ENCODE data around the gene PAAF1.
"Not testable (repeated sequence)": the region's sequence is repeated elsewhere in the genome, so short reads cannot be mapped to it uniquely, and the experiment has no call there.

The PAAF1 gene

GRCh38 chr11:73876424-73877310 lies at the start of gene PAAF1, which contains the start of gene COA4:
PAAF1 (plus strand) TSS chr11:73876999; CDS start chr11:73877022, 23 bp downstream.
COA4 (minus strand) TSS chr11:73876846; CDS start chr11:73873378, 3,468 bp downstream.
- DNase-seq, result peak; percentile 96

- DNase-seq, result no peak
Measured at GRCh38 chr11:73830261-73830660, 46.5 kb upstream of the PAAF1 start.

- no peak for DNase-seq
Measured at GRCh38 chr11:73833067-73833466, 43.7 kb upstream of the PAAF1 start.

GRCh38 chr11:73838443-73839122 lies 38.2 kb upstream of the PAAF1 start:
- DNase-seq, result no peak

- DNase-seq, result no peak
Measured at GRCh38 chr11:73839123-73839457, 37.7 kb upstream of the PAAF1 start.

- peak; percentile 41 for DNase-seq
Measured at GRCh38 chr11:73851046-73851764, 25.6 kb upstream of the PAAF1 start.

- DNase-seq, result no peak
Measured at GRCh38 chr11:73852049-73852448, 24.8 kb upstream of the PAAF1 start.

- DNase-seq, result no peak
Measured at GRCh38 chr11:73854680-73855079, 22.1 kb upstream of the PAAF1 start.

- DNase-seq, result no peak
Measured at GRCh38 chr11:73856031-73856567, 20.7 kb upstream of the PAAF1 start.

- no peak for DNase-seq
Measured at GRCh38 chr11:73859671-73860070, 17.1 kb upstream of the PAAF1 start.

- no peak for DNase-seq
Measured at GRCh38 chr11:73860202-73860601, 16.6 kb upstream of the PAAF1 start.

GRCh38 chr11:73862986-73863385 lies 13.8 kb upstream of the PAAF1 start:
- DNase-seq, result no peak

- DNase-seq, result no peak
Measured at GRCh38 chr11:73866095-73866579, 10.7 kb upstream of the PAAF1 start.

- DNase-seq, result no peak
Measured at GRCh38 chr11:73866586-73866996, 10.2 kb upstream of the PAAF1 start.

- DNase-seq, result no peak
Measured at GRCh38 chr11:73869332-73869949, 7.4 kb upstream of the PAAF1 start.

- DNase-seq, result no peak
Measured at GRCh38 chr11:73870261-73870660, 6.5 kb upstream of the PAAF1 start.

- no peak for DNase-seq
Measured at GRCh38 chr11:73872749-73873357, 3.9 kb upstream of the PAAF1 start.

- DNase-seq, result no peak
Measured at GRCh38 chr11:73875380-73875779, 1.4 kb upstream of the PAAF1 start.

GRCh38 chr11:73875840-73876239 lies 959 bp upstream of the PAAF1 start:
- no peak for DNase-seq

- no peak for DNase-seq
Measured at GRCh38 chr11:73878771-73879170, 2.0 kb downstream of the PAAF1 start.

- DNase-seq, result not testable (repeated sequence)
Measured at GRCh38 chr11:73880449-73880848, 3.6 kb downstream of the PAAF1 start.

- DNase-seq, result no peak
Measured at GRCh38 chr11:73883856-73884255, 7.1 kb downstream of the PAAF1 start.
